CD4-positive, alpha-beta T cell treated with Interleukin-4 for 1 hour (primary cell): ENCODE data around the gene NXPE4.
"Not testable (repeated sequence)": the region's sequence is repeated elsewhere in the genome, so short reads cannot be mapped to it uniquely, and the experiment has no call there.

ENCODE experiments used
- DNase-seq, 2 donors: peaks; one replicate each; pipeline ENCODE4 v3.0.0-alpha.2; 2020 to 2022

Gene NXPE4

DNA sequence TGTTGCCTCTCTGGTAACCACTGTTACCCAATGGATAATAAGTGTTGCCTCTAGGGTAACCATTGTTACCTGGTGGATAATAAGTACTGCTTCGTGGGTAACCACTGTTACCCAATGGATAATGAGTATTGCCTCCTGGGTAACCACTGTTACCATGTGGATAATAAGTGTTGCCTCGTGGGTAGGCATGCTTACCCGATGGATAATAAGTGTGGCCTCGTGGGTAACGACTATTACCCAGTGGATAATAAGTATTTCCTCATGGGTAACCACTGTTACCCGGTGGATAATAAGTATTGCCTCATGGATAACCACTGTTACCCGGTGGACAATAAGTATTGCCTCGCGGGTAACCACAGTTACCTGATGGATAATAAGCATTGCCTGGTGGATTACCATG lies 13.8 kb upstream of the NXPE4 start:
- DNase-seq = no peak

DNA sequence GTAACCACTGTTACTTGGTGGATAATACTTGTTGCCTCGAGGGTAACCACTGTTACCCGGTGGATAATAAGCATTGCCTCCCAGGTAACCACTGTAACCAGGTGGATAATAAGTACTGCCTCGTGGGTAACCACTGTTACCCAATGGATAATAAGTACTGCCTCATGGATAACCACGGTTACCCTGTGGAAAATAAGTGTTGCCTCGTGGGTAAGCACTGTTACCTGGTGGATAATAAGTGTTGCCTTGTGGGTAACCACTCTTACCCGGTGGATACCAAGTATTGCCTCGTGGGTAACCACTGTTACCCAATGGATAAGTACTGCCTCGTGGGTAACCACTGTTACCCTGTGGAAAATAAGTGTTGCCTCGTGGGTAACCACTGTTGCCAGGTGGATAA lies 13.0 kb upstream of the NXPE4 start:
- not testable (repeated sequence) for DNase-seq

DNA sequence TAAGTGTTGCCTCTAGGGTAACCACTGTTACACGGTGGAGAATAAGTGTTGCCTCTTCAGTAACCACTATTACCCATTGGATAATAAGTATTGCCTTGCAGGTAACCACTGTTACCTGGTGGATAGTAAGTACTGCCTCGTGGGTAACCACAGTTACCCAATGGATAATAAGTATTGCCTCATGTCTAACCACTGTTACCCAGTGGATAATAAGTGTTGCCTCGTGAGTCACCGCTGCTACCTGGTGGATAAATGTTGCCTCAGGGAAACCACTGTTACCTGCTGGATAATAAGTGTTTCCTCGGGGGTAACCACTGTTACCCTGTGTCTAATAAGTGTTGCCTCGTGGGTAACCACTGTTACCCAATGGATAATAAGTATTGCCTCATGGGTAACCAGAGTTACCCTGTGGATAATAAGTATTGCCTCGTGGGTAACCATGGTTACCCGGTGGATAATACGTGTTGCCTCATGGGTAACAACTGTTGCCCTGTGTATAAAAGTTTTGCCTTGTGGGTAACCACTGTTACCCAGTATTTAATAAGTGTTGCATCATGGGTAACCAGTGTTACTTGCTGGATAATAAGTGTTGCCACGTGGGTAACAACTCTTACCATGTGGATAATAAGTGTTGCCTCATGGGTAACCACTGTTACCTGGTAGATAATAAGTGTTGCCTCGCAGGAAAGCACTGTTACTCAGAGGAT lies 12.3 kb upstream of the NXPE4 start:
- DNase-seq = no peak

GRCh38 chr11:114606802-114607075 lies 11.2 kb upstream of the NXPE4 start:
- not testable (repeated sequence) for DNase-seq

DNA sequence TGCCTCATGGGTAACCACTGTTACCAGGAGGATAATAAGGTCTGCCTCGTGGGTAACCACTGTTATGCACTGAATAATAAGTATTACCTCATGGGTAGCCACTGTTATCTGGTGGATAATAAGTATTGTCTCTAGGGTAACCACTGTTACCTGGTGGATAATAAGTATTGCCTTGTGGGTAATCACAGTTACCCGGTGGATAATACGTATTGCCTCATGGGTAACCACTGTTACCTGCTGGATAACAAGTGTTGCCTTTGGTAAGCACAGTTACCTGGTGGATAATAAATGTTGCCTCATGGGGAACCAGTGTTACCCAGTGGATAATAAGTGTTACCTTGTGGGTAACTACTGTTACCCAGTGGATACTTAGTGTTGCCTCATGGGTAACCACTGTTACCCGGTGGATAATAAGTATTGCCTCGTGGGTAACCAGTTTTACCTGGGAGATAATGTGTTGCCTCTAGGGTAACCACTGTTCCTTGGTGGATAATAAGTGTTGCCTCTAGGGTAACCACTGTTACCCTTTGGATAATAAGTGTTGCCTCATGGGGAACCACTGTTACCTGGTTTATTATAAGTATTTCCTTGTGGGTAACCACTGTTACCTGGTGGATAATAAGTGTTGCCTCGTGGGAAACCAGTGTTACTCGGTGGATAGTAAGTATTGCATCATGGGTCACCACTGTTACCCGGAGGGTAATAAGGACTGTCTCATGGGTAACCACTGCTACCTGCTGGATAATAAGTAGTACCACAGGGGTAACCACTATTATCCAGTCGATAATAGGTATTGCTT lies 10.6 kb upstream of the NXPE4 start:
- no peak for DNase-seq

- no peak for DNase-seq
These were observed 9.8 kb upstream of the NXPE4 start for GRCh38 chr11:114605370-114605769.

- no peak for DNase-seq
These were observed 9.3 kb upstream of the NXPE4 start for GRCh38 chr11:114604886-114605285.

DNA sequence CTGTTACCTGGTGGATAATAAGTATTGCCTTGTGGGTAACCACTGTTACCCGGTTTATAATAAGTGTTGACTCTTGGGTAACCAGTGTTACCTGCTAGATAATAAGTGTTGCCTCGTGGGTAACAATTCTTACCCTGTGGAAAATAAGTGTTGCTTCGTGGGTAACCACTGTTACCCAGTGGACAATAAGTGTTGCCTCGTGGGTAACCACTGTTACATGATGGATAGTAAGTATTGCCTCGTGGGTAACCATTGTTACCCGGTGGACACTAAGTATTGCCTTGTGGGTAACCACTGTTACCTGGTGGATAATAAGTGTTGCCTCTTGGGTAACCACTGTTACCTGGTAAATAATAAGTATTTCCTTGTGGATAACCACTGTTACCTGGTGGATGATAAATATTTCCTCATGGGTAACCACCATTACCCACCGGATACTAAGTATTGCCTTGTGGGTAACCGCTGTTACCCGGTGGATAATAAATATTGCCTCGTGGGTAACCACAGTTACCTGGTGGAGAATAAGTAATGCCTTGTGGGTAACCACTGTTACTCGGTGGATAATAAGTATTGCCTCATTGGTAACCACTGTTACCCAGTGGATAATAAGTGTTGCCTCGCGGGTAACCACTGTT lies 8.7 kb upstream of the NXPE4 start:
- DNase-seq = no peak

GRCh38 chr11:114603151-114603550 lies 7.6 kb upstream of the NXPE4 start:
- not testable (repeated sequence) for DNase-seq

GRCh38 chr11:114598461-114598860 lies 2.9 kb upstream of the NXPE4 start:
- DNase-seq = no peak

DNA sequence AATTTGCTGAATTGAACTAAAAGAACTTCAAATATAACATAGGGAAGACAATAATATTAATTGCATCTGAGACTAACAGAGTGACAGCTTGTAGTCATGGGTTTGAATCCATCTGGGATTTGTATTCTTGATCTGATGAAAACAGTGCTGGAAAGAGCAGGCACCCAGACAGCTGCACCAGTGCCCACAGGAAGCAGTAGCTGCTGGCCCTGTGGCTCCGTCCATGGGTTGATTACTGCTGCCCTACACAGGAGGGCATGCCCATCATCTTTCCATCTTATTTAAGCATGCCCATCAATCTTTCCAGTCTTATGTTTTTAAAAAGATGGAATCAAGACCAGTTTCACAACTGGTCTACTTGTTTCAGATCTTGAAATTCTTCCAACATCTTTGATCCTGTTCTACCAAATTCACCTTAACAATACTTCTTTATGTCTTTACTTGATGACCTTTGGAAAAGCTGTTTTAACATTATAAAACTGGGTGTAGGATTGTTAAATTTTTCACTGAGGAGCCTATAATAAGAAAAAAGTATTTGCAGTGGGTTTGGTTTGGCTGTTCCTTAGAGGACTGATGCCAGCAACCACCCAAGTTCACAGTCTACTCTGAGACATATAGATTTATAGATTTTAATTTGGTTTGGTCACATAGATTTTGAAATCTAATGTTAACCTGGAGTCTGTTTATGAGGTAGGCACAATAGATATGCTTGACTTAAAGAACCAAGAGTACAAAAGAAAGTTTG lies 761 bp upstream of the NXPE4 start:
- DNase-seq = no peak

DNA sequence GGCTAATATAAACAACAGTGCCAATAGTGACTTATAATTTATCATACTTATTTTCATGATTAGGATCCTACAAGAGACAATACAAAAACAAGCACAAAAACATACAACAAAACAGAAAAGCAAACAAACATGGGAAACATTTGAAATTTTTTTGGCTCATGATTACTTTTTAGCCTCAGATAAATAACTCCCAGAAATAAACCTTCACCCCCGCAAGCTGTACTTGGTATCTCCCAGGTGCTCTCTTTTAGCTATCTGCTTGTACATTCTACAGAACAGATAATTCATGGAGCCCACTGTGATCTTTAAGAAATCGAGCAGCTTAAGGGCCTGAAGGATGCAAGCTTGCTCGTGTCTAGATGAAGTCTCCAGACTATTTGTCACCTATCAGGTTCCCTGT lies 883 bp downstream of the NXPE4 start:
- no peak for DNase-seq

GRCh38 chr11:114587398-114587953 lies 8.1 kb downstream of the NXPE4 start:
- no peak for DNase-seq

- DNase-seq = no peak
These were observed 8.8 kb downstream of the NXPE4 start for GRCh38 chr11:114586797-114587196.

- no peak for DNase-seq
These were observed 23.9 kb downstream of the NXPE4 start for GRCh38 chr11:114571712-114572111.

GRCh38 chr11:114569801-114570200 lies 25.8 kb downstream of the NXPE4 start:
- no peak for DNase-seq

GRCh38 chr11:114566276-114566675 lies 29.3 kb downstream of the NXPE4 start:
- DNase-seq = no peak

GRCh38 chr11:114564831-114565230 lies 30.8 kb downstream of the NXPE4 start:
- no peak for DNase-seq

GRCh38 chr11:114563077-114563476 lies 32.5 kb downstream of the NXPE4 start:
- DNase-seq = no peak

DNA sequence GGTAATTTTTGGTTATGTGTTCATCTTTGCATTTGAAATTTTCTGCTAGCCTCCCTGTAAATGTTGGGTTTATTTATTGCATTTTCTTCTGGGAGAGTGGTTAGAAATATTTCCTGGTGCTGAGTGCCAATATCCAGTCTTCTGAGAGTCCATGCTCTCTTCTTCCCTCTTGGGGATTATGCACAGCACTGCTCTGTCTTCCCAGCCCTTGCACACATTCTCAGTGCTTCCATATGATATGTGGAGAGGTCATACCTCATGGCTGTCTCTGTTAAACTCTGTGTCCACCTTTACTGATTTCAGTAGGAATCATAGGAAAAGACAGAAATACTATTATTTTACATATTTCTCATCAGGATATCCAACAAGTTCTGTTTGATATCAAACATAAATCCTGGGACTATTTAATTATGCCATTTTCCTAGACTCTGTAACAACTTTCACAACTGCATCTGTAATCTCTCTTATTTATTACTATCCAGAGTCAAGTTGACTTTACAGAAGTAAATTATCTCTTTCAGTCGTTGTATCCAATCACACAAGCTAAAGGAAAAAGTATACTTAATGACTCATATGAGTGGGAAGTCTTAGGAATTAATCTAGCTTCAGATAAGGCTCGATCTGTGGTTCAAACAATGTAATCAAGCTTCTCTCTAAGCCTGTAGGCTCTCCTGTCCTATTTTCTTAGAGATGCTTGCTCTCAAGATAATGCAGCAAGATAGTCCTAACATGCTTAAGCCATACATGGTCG lies 33.2 kb downstream of the NXPE4 start:
- DNase-seq = no peak

DNA sequence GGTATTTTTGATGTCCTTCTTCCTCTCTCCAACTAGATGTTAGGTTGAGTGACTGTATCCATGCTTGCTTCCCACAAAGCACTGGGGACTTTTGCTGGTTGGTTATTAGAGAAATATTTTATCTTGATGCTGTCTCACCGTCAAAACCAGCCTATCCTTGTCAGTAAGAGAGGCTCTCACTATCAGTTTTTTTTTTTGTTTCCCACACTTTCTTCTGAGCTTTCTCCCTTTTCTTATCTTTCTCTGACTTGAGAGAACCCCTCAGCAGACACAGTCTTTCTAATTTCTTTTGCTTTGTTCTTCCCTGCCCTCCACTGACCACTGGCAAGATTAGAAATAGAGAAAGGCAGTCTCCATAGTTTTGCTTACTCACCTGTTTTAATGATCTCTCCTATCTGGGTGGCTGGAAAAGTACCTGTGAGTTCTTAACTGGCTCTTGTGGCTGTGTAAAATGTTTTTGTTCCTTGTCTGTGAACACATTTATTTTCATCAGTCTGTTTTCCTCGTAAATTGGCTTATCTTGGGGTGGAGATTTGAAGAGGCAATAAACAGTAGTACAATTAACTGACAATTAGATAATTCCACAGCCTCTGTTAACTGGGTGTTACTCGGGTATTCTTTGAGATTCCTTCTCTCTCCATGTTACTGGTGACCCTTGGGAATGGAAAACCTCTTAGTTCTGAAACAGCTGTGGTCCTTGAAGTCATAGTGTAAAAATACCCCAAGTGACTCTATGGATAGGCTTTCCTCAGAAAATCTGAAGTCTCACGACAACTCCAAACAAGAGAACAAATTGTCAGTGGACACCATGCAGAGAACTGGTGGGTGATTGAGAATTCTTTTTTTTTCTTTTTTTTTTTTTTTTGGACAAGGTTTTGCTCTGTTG lies 35.9 kb downstream of the NXPE4 start, which contains the start of gene NXPE1:
TSS of gene NXPE1 (minus strand) at position 457 of the 886 bp plus-strand sequence. CDS start 8,680 bp downstream, outside the sequence.
- no peak for DNase-seq
